ENCODE measurements around the gene CFAP221. TPM values are rescaled to one million over a fixed set of nuclear protein-coding genes. Genes with fewer than 3 reads are reported as not detected.

Gene CFAP221
- total RNA-seq, 3 donors from 2014 or later (not counting 1 experiment from before 2014, with no cell fraction given), result not detected

- Histone ChIP-seq H3K27me3 (ENCODE audit: control insufficient read depth, insufficient read depth, low read length) (peaks cover 11% of the 10 kb centered on the region), H3K4me3 (ENCODE audit: low read length) (no peak overlapping the region), H3K36me3 (ENCODE audit: control insufficient read depth, insufficient read depth, low read length) (no peaks in the 10 kb centered on the region), H3K27ac (ENCODE audit: low read length) (no peak overlapping the region), H3K9me3 (ENCODE audit: control insufficient read depth, insufficient read depth, low read length) (no peaks in the 10 kb centered on the region), H3K4me1 (ENCODE audit: control insufficient read depth, insufficient read depth, low read length) (peaks cover 3% of the 10 kb centered on the region)
- TF ChIP-seq CTCF (IDR thresholded peaks at IDR 0.05), result no peak
- ATAC-seq (no peak), DNase-seq (no peak)
- H3K36me3 Mint-ChIP-seq, result peaks cover 7% of the 10 kb centered on the region
- peaks cover 17 to 25% of the 10 kb centered on the region in 2 donors for H3K27me3 Mint-ChIP-seq (ENCODE audit: low read depth in 2 of 2)
- no peaks in the 10 kb centered on the region for H3K4me1 Mint-ChIP-seq
- H3K27ac Mint-ChIP-seq, result no peak overlapping the region
- intact Hi-C loops (cut with micrococcal nuclease), result no loop called here
- H3K4me3 Mint-ChIP-seq, result no peak overlapping the region
- H3K9me3 Mint-ChIP-seq, result no peaks in the 10 kb centered on the region
- no CpG with 5 or more reads among the region's 1 CpG for WGBS (ENCODE audit: insufficient coverage)
Observed at GRCh38 chr2:119549241-119549640, 5.0 kb downstream of the CFAP221 start.

- H3K9me3 Mint-ChIP-seq, result no peaks in the 10 kb centered on the region
- H3K4me3 ChIP-seq (ENCODE audit: low read length), result no peak overlapping the region
- H3K4me3 Mint-ChIP-seq, result no peak overlapping the region
- no peak for TF ChIP-seq CTCF (IDR thresholded peaks at IDR 0.05)
- DNase-seq (no peak), ATAC-seq (no peak)
- H3K27me3 ChIP-seq (ENCODE audit: control insufficient read depth, insufficient read depth, low read length), result peaks cover 5% of the 10 kb centered on the region
- no peaks in the 10 kb centered on the region for H3K4me1 Mint-ChIP-seq
- no peaks in the 10 kb centered on the region for H3K4me1 ChIP-seq (ENCODE audit: control insufficient read depth, insufficient read depth, low read length)
- peaks cover 2% of the 10 kb centered on the region for H3K36me3 Mint-ChIP-seq
- no peaks in the 10 kb centered on the region for H3K36me3 ChIP-seq (ENCODE audit: control insufficient read depth, insufficient read depth, low read length)
- intact Hi-C loops (cut with micrococcal nuclease), result no loop called here
- no peaks in the 10 kb centered on the region for H3K9me3 ChIP-seq (ENCODE audit: control insufficient read depth, insufficient read depth, low read length)
- no peak overlapping the region for H3K27ac Mint-ChIP-seq
- peaks cover 17 to 30% of the 10 kb centered on the region in 2 donors for H3K27me3 Mint-ChIP-seq (ENCODE audit: low read depth in 2 of 2)
- H3K27ac ChIP-seq (ENCODE audit: low read length), result no peak overlapping the region
- WGBS (ENCODE audit: insufficient coverage), result no CpG with 5 or more reads among the region's 2 CpGs
Observed at GRCh38 chr2:119550346-119550745, 6.1 kb downstream of the CFAP221 start.

GRCh38 chr2:119550856-119551255 is 6.6 kb downstream of the CFAP221 start:
- H3K27ac ChIP-seq (ENCODE audit: low read length), result no peak overlapping the region
- intact Hi-C loops (cut with micrococcal nuclease), result no loop called here
- Mint-ChIP-seq H3K4me1 (no peaks in the 10 kb centered on the region), H3K27me3 (ENCODE audit: low read depth in 2 of 2) (peaks cover 17 to 28% of the 10 kb centered on the region in 2 donors), H3K9me3 (no peaks in the 10 kb centered on the region), H3K4me3 (no peak overlapping the region), H3K27ac (no peak overlapping the region), H3K36me3 (no peaks in the 10 kb centered on the region)
- H3K4me3 ChIP-seq (ENCODE audit: low read length), result no peak overlapping the region
- no peaks in the 10 kb centered on the region for H3K9me3 ChIP-seq (ENCODE audit: control insufficient read depth, insufficient read depth, low read length)
- no peaks in the 10 kb centered on the region for H3K4me1 ChIP-seq (ENCODE audit: control insufficient read depth, insufficient read depth, low read length)
- DNase-seq, result no peak
- no peak for ATAC-seq
- TF ChIP-seq CTCF (IDR thresholded peaks at IDR 0.05), result no peak
- H3K27me3 ChIP-seq (ENCODE audit: control insufficient read depth, insufficient read depth, low read length), result peaks cover 5% of the 10 kb centered on the region
- WGBS (ENCODE audit: insufficient coverage), result 100% methylated on average over 1 of the region's 1 CpG
- no peaks in the 10 kb centered on the region for H3K36me3 ChIP-seq (ENCODE audit: control insufficient read depth, insufficient read depth, low read length)

- intact Hi-C loops (cut with micrococcal nuclease), result no loop called here
- no peaks in the 10 kb centered on the region for H3K36me3 ChIP-seq (ENCODE audit: control insufficient read depth, insufficient read depth, low read length)
- H3K9me3 Mint-ChIP-seq, result no peaks in the 10 kb centered on the region
Observed at GRCh38 chr2:119552902-119553301, 8.7 kb downstream of the CFAP221 start.

More at GRCh38 chr2:119552902-119553301, 8.7 kb downstream of the CFAP221 start:
- no peaks in the 10 kb centered on the region for H3K4me1 ChIP-seq (ENCODE audit: control insufficient read depth, insufficient read depth, low read length)
- no peaks in the 10 kb centered on the region for H3K36me3 Mint-ChIP-seq
- H3K4me3 Mint-ChIP-seq, result no peak overlapping the region
- H3K9me3 ChIP-seq (ENCODE audit: control insufficient read depth, insufficient read depth, low read length), result no peaks in the 10 kb centered on the region
- no peaks in the 10 kb centered on the region for H3K27me3 ChIP-seq (ENCODE audit: control insufficient read depth, insufficient read depth, low read length)
- H3K27ac Mint-ChIP-seq, result no peak overlapping the region
- TF ChIP-seq CTCF (IDR thresholded peaks at IDR 0.05), result no peak
- 86% methylated on average over 2 of the region's 3 CpGs for WGBS (ENCODE audit: insufficient coverage)
- H3K4me3 ChIP-seq (ENCODE audit: low read length), result no peak overlapping the region
- DNase-seq (no peak), ATAC-seq (no peak)
- peaks cover 12 to 20% of the 10 kb centered on the region in 2 donors for H3K27me3 Mint-ChIP-seq (ENCODE audit: low read depth in 2 of 2)
- no peaks in the 10 kb centered on the region for H3K4me1 Mint-ChIP-seq
- no peak overlapping the region for H3K27ac ChIP-seq (ENCODE audit: low read length)

Measured in natural killer cell (primary cell).